ENCODE results near the gene ACIN1.
A peak's percentile ranks its signal among the peaks of the same experiment; 100 is the strongest.

Gene ACIN1

GRCh38 chr14:23104591-23105347 is 9.8 kb upstream of the ACIN1 start, which contains the start of gene CIROP:
CIROP (minus strand) TSS chr14:23104989; CDS start chr14:23104920, 69 bp downstream.
- Mint-ChIP-seq H3K36me3 (ENCODE audit: low read depth) (peaks cover 2% of the 10 kb centered on the region), H3K4me1 (ENCODE audit: low read depth) (no peaks in the 10 kb centered on the region), H3K27ac (no peak within 1 kb of the TSS), H3K9me3 (no peaks in the 10 kb centered on the region), H3K4me3 (no peak within 1 kb of the TSS), H3K27me3 (ENCODE audit: low read depth) (peaks cover 7% of the 10 kb centered on the region)
- no peak for DNase-seq (ENCODE audit: low spot score)

DNA sequence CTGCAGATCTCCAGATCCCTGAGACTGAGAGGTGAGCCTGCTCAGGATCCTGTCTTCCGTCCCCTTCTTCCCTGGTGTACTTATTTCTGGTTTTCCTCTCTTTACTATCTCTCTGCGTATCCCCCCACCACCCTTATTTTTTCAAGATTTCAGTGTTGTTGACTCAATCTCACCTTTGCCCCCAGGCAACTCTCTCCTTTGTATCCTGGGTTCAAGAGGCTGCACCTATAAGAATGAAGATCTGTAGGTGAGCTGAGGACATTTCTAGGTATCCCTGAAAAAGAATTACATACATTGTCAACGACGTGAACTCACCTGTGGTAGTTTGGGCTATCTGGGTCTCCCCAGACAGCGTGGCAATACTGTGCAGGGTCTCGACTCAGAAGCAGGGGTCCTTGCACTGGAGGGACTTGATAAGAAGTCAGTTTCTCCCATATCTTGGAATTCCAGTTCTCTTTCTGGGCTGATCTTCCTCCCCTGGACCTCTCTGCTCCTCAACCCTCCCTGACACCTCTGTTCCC is 9.2 kb upstream of the ACIN1 start:
- H3K36me3 Mint-ChIP-seq (ENCODE audit: low read depth), result peaks cover 5% of the 10 kb centered on the region
- DNase-seq (ENCODE audit: low spot score), result no peak
- H3K27ac Mint-ChIP-seq, result no peak overlapping the region
- H3K4me1 Mint-ChIP-seq (ENCODE audit: low read depth), result no peaks in the 10 kb centered on the region
- H3K9me3 Mint-ChIP-seq, result no peaks in the 10 kb centered on the region
- H3K27me3 Mint-ChIP-seq (ENCODE audit: low read depth), result peaks cover 7% of the 10 kb centered on the region
- H3K4me3 Mint-ChIP-seq, result no peak overlapping the region

DNA sequence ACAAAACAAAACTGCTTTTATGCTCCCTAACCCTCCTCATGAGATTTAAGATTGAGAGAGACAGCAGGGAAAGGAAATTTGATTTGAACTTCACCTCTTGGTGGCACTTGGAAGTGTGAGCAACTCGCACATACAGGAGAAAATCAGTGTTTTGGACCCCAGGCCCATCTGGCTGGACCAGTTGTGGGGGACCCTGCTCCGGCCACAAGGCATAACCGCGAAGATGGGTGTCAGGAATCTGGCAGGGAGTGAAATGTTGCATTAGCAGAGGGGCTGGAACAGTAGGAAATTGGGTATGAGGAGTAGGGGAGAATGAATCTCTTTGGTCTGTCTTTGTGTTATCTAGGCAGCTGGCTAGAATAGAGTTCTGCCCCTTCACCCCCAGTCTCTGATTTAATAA is 8.6 kb upstream of the ACIN1 start:
- no peak for DNase-seq (ENCODE audit: low spot score)
- Mint-ChIP-seq H3K27me3 (ENCODE audit: low read depth) (peaks cover 7% of the 10 kb centered on the region), H3K4me1 (ENCODE audit: low read depth) (no peaks in the 10 kb centered on the region), H3K9me3 (no peaks in the 10 kb centered on the region), H3K36me3 (ENCODE audit: low read depth) (peaks cover 6% of the 10 kb centered on the region), H3K4me3 (no peak overlapping the region), H3K27ac (no peak overlapping the region)

DNA sequence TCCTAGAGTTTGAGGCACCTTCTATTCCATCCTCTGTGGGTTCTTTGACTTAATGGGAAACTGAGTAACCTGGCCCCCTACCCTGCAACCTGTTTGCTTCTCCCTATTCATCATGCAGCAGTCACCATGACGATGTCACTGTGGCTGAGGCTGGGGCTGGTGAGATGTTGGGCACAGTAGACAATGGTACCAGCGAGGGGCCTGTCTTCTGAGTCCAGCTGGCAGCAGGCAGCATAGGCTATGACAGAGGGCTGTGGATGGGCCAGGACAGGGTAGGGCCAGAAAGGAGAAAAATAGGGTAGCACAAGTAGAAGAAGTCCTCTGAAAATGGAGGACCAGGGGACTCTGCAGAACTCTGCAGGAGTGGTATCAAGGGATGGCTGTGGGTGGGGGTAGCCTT is 7.9 kb upstream of the ACIN1 start:
- Mint-ChIP-seq H3K4me1 (ENCODE audit: low read depth) (peaks cover under 1% of the 10 kb centered on the region), H3K4me3 (no peak overlapping the region), H3K36me3 (ENCODE audit: low read depth) (peaks cover 7% of the 10 kb centered on the region), H3K27me3 (ENCODE audit: low read depth) (peaks cover 7% of the 10 kb centered on the region), H3K27ac (no peak overlapping the region), H3K9me3 (no peaks in the 10 kb centered on the region)
- no peak for DNase-seq (ENCODE audit: low spot score)

DNA sequence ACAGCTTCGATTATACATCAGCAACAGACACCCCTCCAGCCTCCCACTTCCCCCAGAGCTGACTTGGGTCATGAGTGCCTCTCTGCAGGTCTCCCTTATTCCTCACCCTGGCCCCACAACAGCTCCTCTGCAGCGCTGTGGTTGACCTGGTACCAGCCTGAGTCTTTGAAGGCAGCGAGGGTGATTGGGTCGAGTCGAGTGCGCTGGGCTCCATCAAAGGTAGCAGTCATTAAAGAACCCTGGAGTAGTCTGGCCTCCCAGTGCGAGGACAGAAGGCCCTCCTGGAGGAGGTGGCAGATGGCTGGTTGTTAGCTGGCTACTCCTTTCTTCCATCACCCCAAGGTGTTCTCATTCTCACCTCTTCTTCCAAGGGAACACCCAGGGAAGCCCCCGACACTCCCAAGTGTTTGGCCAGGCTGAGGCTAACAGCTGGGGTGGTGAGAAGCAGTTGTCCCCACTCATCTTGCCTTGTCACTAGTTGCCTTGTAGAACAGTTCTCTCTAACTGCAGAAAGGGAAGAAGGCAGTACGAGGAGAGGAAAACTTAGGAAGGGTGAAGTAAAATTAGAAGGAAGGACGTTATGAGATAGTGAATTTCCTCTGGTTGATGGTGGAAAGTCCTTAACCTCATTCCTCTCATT is 7.2 kb upstream of the ACIN1 start:
- DNase-seq (ENCODE audit: low spot score), result no peak
- Mint-ChIP-seq H3K27ac (no peak overlapping the region), H3K9me3 (no peaks in the 10 kb centered on the region), H3K4me3 (no peak overlapping the region), H3K36me3 (ENCODE audit: low read depth) (peaks cover 14% of the 10 kb centered on the region), H3K27me3 (ENCODE audit: low read depth) (peaks cover 7% of the 10 kb centered on the region), H3K4me1 (ENCODE audit: low read depth) (peaks cover 7% of the 10 kb centered on the region)

DNA sequence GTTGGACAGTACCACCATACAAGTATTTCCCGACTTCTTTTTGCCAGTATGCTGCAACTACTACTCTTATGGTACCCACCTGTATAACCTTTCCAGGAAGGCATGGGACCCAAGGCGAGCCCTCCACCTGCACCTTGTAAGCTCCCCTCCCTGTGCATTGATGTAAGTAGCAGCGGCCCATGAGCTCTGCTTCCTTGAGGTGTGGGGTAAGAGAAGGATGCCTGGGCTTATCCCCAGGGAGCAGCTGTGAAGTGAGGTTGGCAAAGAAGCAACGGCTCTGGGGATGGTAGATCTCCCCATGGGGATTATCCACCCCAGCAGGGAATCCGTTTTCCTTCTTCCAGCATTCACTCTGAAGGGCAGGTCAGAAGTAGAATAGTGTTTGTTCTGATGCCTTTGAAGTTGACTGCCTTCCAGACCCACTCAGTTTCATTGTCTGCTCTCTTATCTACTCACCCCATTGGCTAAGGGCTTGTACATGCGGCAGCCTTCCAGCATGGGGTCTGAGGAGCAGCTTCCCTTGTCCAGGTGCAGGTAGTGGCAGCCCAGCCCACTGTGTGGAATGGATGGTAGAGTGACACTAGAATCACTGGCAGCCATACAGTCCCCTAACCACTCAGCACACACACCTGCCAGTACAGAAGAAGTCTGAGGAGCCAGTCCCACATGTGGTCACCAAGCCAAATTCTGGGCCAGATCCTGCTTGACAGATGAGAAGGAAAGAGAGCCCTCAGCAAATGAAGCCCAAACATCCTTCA is 6.5 kb upstream of the ACIN1 start:
- peaks cover 7% of the 10 kb centered on the region for H3K27me3 Mint-ChIP-seq (ENCODE audit: low read depth)
- H3K9me3 Mint-ChIP-seq, result no peaks in the 10 kb centered on the region
- no peak for DNase-seq (ENCODE audit: low spot score)
- H3K27ac Mint-ChIP-seq, result no peak overlapping the region
- peaks cover 14% of the 10 kb centered on the region for H3K4me1 Mint-ChIP-seq (ENCODE audit: low read depth)
- no peak overlapping the region for H3K4me3 Mint-ChIP-seq
- peaks cover 16% of the 10 kb centered on the region for H3K36me3 Mint-ChIP-seq (ENCODE audit: low read depth)

GRCh38 chr14:23099212-23099861 is 4.4 kb upstream of the ACIN1 start:
- Mint-ChIP-seq H3K4me3 (no peak overlapping the region), H3K27ac (no peak overlapping the region), H3K4me1 (ENCODE audit: low read depth) (peaks cover 14% of the 10 kb centered on the region), H3K27me3 (ENCODE audit: low read depth) (peaks cover 7% of the 10 kb centered on the region), H3K9me3 (no peaks in the 10 kb centered on the region), H3K36me3 (ENCODE audit: low read depth) (peaks cover 16% of the 10 kb centered on the region)
- DNase-seq (ENCODE audit: low spot score), result no peak

DNA sequence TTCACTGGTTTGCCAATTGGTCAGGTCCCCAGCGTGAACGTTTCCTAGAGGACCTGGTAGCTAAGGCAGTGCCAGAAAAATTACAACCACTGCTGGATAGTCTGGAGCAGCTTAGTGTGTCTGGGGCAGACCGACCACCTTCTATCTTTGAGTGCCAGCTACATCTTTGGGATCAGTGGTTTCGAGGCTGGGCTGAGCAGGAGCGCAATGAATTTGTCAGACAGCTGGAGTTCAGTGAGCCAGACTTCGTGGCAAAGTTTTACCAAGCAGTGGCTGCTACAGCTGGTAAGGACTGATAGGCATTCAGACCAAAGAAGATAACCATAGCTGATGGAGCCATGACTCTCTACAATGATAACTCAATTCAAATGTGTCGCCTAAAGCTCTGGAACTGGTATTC is 2.9 kb upstream of the ACIN1 start:
- peaks cover 21% of the 10 kb centered on the region for H3K36me3 Mint-ChIP-seq (ENCODE audit: low read depth)
- no peak overlapping the region for H3K4me3 Mint-ChIP-seq
- DNase-seq (ENCODE audit: low spot score), result no peak
- peaks cover 22% of the 10 kb centered on the region for H3K4me1 Mint-ChIP-seq (ENCODE audit: low read depth)
- no peak overlapping the region for H3K27ac Mint-ChIP-seq
- H3K27me3 Mint-ChIP-seq (ENCODE audit: low read depth), result no peaks in the 10 kb centered on the region
- H3K9me3 Mint-ChIP-seq, result no peaks in the 10 kb centered on the region

- Mint-ChIP-seq H3K36me3 (ENCODE audit: low read depth) (peaks cover 34% of the 10 kb centered on the region), H3K27ac (no peak within 1 kb of the TSS), H3K4me3 (no peak within 1 kb of the TSS), H3K4me1 (ENCODE audit: low read depth) (peaks cover 28% of the 10 kb centered on the region), H3K27me3 (ENCODE audit: low read depth) (no peaks in the 10 kb centered on the region), H3K9me3 (no peaks in the 10 kb centered on the region)
- peak; percentile 99 for DNase-seq (ENCODE audit: low spot score)
Observed at GRCh38 chr14:23095196-23096108, 516 bp upstream of the ACIN1 start, which contains the start of gene C14orf119. C14orf119 (plus strand) TSS chr14:23095505; CDS start chr14:23097659, 2,154 bp downstream.

GRCh38 chr14:23093991-23094665 is 808 bp downstream of the ACIN1 start:
- Mint-ChIP-seq H3K4me3 (no peak overlapping the region), H3K27me3 (ENCODE audit: low read depth) (no peaks in the 10 kb centered on the region), H3K9me3 (no peaks in the 10 kb centered on the region), H3K36me3 (ENCODE audit: low read depth) (peaks cover 42% of the 10 kb centered on the region), H3K4me1 (ENCODE audit: low read depth) (peaks cover 28% of the 10 kb centered on the region), H3K27ac (no peak overlapping the region)
- no peak for DNase-seq (ENCODE audit: low spot score)

DNA sequence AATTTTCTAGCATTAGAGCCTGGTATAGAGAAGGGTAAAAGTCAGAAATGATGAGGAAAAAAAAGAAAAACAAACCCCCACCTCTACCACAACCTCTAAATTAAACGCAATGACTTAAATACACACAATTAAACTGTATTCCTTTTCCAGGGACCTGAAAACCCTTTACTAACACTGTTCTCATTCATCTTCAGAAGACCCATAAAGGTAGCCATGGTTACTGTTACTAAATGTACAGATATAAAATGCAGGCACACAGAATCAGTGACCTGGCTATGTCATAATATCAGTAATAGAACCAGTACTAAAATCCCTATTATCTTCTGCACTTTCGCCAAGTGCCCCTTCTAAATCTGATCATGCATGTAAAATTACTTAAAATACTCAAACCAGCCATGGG is 1.4 kb downstream of the ACIN1 start:
- DNase-seq (ENCODE audit: low spot score), result no peak
- Mint-ChIP-seq H3K4me1 (ENCODE audit: low read depth) (peaks cover 28% of the 10 kb centered on the region), H3K9me3 (no peaks in the 10 kb centered on the region), H3K27me3 (ENCODE audit: low read depth) (no peaks in the 10 kb centered on the region), H3K36me3 (ENCODE audit: low read depth) (peaks cover 41% of the 10 kb centered on the region), H3K4me3 (no peak overlapping the region), H3K27ac (no peak overlapping the region)

GRCh38 chr14:23093104-23093503 is 1.8 kb downstream of the ACIN1 start:
- Mint-ChIP-seq H3K27ac (peak overlapping the region; percentile 31), H3K36me3 (ENCODE audit: low read depth) (peaks cover 43% of the 10 kb centered on the region), H3K9me3 (no peaks in the 10 kb centered on the region), H3K27me3 (ENCODE audit: low read depth) (no peaks in the 10 kb centered on the region), H3K4me3 (no peak overlapping the region), H3K4me1 (ENCODE audit: low read depth) (peaks cover 28% of the 10 kb centered on the region)
- DNase-seq (ENCODE audit: low spot score), result no peak
